ENCODE results near the gene CADM2.
"Not testable (repeated sequence)": the region's sequence is repeated elsewhere in the genome, so short reads cannot be mapped to it uniquely, and the experiment has no call there.

The CADM2 gene

DNA sequence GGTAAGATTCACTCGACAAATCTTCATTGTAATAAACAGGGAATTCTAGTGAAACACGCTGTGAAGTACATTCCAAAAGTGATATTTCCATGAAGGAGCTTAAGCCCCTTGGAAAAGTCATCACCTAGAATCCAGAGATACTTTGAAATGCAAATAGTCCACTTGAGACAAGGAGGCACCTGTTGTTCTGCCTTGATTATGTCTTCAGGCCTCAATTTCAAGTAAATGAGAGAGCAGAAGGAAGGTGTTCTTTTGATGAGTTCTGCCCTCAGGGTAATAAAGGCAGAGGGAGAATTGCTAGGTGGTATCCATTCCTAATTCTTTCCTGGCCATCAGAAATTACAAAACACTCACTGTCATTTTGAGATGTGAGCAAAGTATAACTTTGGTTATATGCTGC lies 162.1 kb downstream of the CADM2 start:
- H3K4me3 ChIP-seq (ENCODE audit: low read depth, low read length) = no peak overlapping the region
- no peak for DNase-seq (ENCODE audit: low read depth)
- TF ChIP-seq, protein P1, sequence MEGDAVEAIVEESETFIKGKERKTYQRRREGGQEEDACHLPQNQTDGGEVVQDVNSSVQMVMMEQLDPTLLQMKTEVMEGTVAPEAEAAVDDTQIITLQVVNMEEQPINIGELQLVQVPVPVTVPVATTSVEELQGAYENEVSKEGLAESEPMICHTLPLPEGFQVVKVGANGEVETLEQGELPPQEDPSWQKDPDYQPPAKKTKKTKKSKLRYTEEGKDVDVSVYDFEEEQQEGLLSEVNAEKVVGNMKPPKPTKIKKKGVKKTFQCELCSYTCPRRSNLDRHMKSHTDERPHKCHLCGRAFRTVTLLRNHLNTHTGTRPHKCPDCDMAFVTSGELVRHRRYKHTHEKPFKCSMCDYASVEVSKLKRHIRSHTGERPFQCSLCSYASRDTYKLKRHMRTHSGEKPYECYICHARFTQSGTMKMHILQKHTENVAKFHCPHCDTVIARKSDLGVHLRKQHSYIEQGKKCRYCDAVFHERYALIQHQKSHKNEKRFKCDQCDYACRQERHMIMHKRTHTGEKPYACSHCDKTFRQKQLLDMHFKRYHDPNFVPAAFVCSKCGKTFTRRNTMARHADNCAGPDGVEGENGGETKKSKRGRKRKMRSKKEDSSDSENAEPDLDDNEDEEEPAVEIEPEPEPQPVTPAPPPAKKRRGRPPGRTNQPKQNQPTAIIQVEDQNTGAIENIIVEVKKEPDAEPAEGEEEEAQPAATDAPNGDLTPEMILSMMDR (IDR thresholded peaks at IDR 0.05; ENCODE audit: low read depth, low read length, missing control alignments) = no peak
- in situ Hi-C loops (cut with HindIII; ENCODE audit: low sequenced_read_pairs) = no loop called here

DNA sequence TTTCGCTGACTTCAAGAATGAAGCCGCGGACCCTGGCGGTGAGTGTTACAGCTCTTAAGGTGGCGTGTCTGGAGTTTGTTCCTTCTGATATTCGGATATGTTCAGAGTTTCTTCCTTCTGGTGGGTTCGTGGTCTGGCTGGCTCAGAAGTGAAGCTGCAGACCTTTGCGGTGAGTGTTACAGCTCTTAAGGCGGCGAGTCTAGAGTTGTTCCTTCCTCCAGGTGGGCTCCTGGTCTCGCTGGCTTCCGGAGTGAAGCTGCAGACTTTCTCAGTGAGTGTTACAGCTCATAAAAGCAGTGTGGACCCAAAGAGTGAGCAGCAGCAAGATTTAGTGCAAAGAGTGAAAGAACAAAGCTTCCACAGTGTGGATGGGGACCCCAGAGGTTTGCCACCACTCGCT lies 174.1 kb downstream of the CADM2 start:
- in situ Hi-C loops (cut with HindIII; ENCODE audit: low sequenced_read_pairs); H3K4me3 ChIP-seq (ENCODE audit: low read depth, low read length); DNase-seq (ENCODE audit: low read depth): not testable (repeated sequence)

DNA sequence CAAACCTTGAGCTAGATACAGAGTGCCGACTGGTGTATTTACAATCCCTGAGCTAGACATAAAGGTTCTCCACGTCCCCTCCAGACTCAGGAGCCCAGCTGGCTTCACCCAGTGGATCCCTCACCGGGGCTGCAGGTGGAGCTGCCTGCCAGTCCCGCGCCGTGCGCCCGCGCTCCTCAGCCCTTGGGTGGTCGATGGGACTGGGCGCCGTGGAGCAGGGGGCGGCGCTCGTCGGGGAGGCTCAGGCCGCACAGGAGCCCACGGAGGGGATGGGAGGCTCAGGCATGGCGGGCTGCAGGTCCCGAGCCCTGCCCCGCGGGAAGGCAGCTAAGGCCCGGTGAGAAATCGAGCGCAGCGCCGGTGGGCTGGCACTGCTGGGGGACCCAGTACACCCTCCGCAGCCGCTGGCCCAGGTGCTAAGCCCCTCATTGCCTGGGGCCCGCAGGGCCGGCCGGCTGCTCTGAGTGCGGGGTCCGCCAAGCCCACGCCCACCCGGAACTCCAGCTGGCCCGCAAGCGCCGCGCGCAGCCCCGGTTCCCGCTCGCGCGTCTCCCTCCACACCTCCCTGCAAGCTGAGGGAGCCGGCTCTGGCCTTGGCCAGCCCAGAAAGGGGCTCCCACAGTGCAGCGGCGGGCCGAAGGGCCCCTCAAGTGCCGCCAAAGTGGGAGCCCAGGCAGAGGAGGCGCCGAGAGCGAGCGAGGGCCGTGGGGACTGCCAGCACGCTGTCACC lies 175.1 kb downstream of the CADM2 start:
- H3K4me3 ChIP-seq (ENCODE audit: low read depth, low read length); in situ Hi-C loops (cut with HindIII; ENCODE audit: low sequenced_read_pairs): not testable (repeated sequence)

DNA sequence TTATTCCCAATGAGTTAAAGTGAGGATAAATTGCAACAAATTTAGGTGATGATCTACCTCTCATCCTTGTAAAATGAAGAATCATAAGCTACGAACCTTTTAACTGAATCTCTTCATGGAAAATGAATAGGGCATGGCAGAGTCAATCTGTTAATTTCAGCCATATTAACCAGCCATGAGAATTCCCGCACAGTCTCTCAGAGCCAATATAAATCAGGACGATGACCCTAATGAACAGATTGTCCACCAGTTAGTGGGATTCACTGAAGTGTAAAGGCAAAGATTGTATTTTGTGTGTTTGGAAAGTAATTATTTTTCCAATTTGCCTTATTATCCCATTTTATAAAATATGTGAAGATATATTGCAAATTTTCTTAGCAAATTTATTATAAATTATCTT lies 183.8 kb downstream of the CADM2 start:
- in situ Hi-C loops (cut with HindIII; ENCODE audit: low sequenced_read_pairs) = no loop called here
- TF ChIP-seq, protein P1 (IDR thresholded peaks at IDR 0.05; ENCODE audit: low read depth, low read length, missing control alignments) = no peak
- no peak for DNase-seq (ENCODE audit: low read depth)
- H3K4me3 ChIP-seq (ENCODE audit: low read depth, low read length) = no peak overlapping the region

More for the DNA sequence above, 175.1 kb downstream of the CADM2 start:
- DNase-seq (ENCODE audit: low read depth) = not testable (repeated sequence)

DNA sequence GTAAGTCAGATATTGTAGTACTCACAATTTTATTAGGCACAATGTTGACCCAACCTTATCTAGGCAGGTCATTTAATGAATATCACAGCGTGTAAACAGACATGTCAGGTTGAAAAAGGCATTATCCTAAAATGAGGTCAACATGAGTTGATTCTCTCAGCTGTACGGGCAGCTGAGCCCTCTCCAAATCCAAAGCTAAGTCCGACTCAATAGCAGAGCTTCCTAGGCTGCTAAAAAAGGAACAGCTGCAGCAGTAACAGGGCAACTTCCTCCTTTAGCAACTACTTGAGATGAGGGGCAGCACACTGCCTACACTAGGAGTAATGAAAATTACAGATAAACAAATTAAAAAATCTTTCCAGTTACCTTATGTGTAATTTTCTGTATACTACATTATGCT lies 189.2 kb downstream of the CADM2 start:
- no peak for DNase-seq (ENCODE audit: low read depth)
- TF ChIP-seq, protein P1 (IDR thresholded peaks at IDR 0.05; ENCODE audit: low read depth, low read length, missing control alignments) = no peak
- H3K4me3 ChIP-seq (ENCODE audit: low read depth, low read length) = no peak overlapping the region
- in situ Hi-C loops (cut with HindIII; ENCODE audit: low sequenced_read_pairs) = no loop called here

DNA sequence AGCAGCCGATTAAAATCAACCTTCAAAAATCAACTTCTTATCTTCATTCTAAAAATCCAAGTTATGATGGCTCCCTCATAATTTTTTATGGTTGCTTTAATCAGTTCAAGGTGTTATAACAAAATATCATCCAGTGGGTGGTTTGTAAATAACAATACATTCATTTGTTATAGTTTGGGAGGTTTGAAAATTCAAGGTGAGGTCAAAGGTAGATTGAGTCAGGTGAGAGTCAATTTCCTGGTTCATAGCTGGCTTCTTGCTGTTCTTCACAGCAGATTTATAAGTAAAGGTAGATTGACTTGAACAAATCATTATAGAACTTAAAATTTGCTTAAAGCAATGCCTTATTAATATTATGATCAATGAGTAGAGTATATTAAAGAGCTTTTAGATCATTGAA lies 192.8 kb downstream of the CADM2 start:
- no peak overlapping the region for H3K4me3 ChIP-seq (ENCODE audit: low read depth, low read length)
- in situ Hi-C loops (cut with HindIII; ENCODE audit: low sequenced_read_pairs) = no loop called here
- TF ChIP-seq, protein P1 (IDR thresholded peaks at IDR 0.05; ENCODE audit: low read depth, low read length, missing control alignments) = no peak
- no peak for DNase-seq (ENCODE audit: low read depth)

DNA sequence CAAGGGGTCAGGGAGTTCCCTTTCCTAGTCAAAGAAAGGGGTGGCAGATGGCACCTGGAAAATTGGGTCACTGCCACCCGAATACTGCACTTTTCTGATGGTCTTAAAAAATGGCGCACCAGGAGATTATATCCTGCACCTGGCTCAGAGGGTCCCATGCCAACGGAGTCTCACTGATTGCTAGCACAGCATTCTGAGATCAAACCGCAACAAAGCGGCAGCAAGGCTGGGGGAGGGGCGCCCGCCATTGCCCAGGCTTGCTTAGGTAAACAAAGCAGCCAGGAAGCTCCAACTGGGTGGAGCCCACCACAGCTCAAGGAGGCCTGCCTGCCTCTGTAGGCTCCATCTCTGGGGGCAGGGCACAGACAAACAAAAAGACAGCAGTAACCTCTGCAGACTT lies 194.5 kb downstream of the CADM2 start:
- H3K4me3 ChIP-seq (ENCODE audit: low read depth, low read length); in situ Hi-C loops (cut with HindIII; ENCODE audit: low sequenced_read_pairs); DNase-seq (ENCODE audit: low read depth): not testable (repeated sequence)

DNA sequence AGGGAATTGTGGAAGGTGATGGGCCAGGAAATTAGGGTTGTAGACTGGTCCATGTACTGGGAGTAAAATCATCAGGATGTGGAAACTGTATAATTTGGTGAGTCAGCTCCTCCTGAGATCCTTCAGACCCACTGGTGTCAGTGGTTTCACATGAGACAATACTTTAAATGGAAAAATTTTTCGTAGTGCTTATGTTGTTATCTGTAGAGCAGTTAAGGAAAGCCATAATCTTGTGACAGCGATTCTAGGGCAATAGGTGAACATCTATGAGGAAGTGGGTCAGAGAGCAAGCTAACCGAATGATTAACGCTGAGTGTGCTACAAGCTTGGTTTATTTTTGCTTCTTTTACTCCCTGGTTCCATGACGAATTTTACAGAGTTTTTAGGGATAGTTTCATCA lies 200.6 kb downstream of the CADM2 start:
- DNase-seq (ENCODE audit: low read depth) = no peak
- H3K4me3 ChIP-seq (ENCODE audit: low read depth, low read length) = no peak overlapping the region
- TF ChIP-seq, protein P1 (IDR thresholded peaks at IDR 0.05; ENCODE audit: low read depth, low read length, missing control alignments) = no peak
- in situ Hi-C loops (cut with HindIII; ENCODE audit: low sequenced_read_pairs) = no loop called here
